Measurements from ENCODE around the gene NAGK. TPM values are rescaled to one million over a fixed set of nuclear protein-coding genes. Genes with fewer than 3 reads are reported as not detected.
"Not testable (repeated sequence)": the region's sequence is repeated elsewhere in the genome, so short reads cannot be mapped to it uniquely, and the experiment has no call there.

Gene NAGK
- total and polyA plus RNA-seq, 2 donors (not counting 1 experiment from before 2014, with no cell fraction given): 50.4 to 136 TPM

DNA sequence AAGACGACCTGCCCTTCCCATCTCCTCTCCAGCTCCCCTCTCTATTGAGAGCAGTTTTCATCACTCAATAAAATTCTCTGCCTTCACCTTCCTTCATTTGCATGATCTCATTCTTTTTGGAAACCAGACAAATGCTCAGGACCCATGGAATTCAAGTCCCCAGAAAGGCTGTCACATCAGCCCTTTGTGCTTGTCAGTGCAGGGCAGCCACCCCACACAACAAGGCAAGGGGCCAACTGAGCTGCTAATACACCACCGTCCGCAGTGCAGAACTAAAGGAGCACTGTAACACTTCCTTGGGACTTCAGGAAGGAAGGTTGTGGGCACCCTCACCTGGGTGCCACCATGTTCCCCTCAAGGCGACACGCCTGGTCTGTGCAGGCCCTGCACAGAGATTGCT is 35.4 kb downstream of the NAGK start:
- no peaks in the 10 kb centered on the region for H3K79me2 ChIP-seq (ENCODE audit: control insufficient read depth, insufficient read depth, low read length)
- no peaks in the 10 kb centered on the region for H3K9me3 ChIP-seq (ENCODE audit: control insufficient read depth, insufficient read depth, low read depth, low read length)
- H3K4me2 ChIP-seq (ENCODE audit: extremely low read depth, insufficient read depth, low read length): no peak overlapping the region
- TF ChIP-seq EZH2 (IDR thresholded peaks at IDR 0.05; ENCODE audit: low read length, missing control alignments) (no peak), CTCF (conservative IDR thresholded peaks at IDR 0.05 in 1 of 2, IDR thresholded peaks at IDR 0.05 in 1 of 2; ENCODE audit: low read depth in 1 of 2, low read length in 2 of 2) (no peak)
- H3K9ac ChIP-seq (ENCODE audit: insufficient read depth, low read length): no peak overlapping the region
- H3K27me3 ChIP-seq (ENCODE audit: control insufficient read depth, insufficient read depth, low read length): no peaks in the 10 kb centered on the region
- no peaks in the 10 kb centered on the region for H3K36me3 ChIP-seq (ENCODE audit: control insufficient read depth, insufficient read depth, low read length)
- no peak overlapping the region for H3K27ac ChIP-seq (ENCODE audit: insufficient read depth, low read length)
- no peaks in the 10 kb centered on the region for H4K20me1 ChIP-seq (ENCODE audit: control insufficient read depth, extremely low read depth, insufficient read depth, low read length)
- H3K4me3 ChIP-seq (replicated peaks in 1 of 4; ENCODE audit: control extremely low read depth in 1 of 4, insufficient read depth in 1 of 4, low read depth in 3 of 4, low read length in 4 of 4): no peak overlapping the region
- DNase-seq (ENCODE audit: low read depth in 2 of 2): no peak
- no peak overlapping the region for H2AFZ ChIP-seq (ENCODE audit: low read length)
- peaks cover 10% of the 10 kb centered on the region for H3K4me1 ChIP-seq (ENCODE audit: control insufficient read depth, extremely low read depth, insufficient read depth, low read length)

- H3K9me3 ChIP-seq (ENCODE audit: control insufficient read depth, insufficient read depth, low read depth, low read length); H3K27me3 ChIP-seq (ENCODE audit: control insufficient read depth, insufficient read depth, low read length); H3K4me2 ChIP-seq (ENCODE audit: extremely low read depth, insufficient read depth, low read length); H3K36me3 ChIP-seq (ENCODE audit: control insufficient read depth, insufficient read depth, low read length); H2AFZ ChIP-seq (ENCODE audit: low read length); H3K4me1 ChIP-seq (ENCODE audit: control insufficient read depth, extremely low read depth, insufficient read depth, low read length); H4K20me1 ChIP-seq (ENCODE audit: control insufficient read depth, extremely low read depth, insufficient read depth, low read length); H3K79me2 ChIP-seq (ENCODE audit: control insufficient read depth, insufficient read depth, low read length); H3K4me3 ChIP-seq (replicated peaks in 1 of 4; ENCODE audit: control extremely low read depth in 1 of 4, insufficient read depth in 1 of 4, low read depth in 3 of 4, low read length in 4 of 4); H3K27ac ChIP-seq (ENCODE audit: insufficient read depth, low read length); DNase-seq (ENCODE audit: low read depth in 2 of 2); H3K9ac ChIP-seq (ENCODE audit: insufficient read depth, low read length): not testable (repeated sequence)
Measured at GRCh38 chr2:71106463-71106862, 38.0 kb downstream of the NAGK start.

GRCh38 chr2:71108091-71108490 is 39.6 kb downstream of the NAGK start:
- H3K79me2 ChIP-seq (ENCODE audit: control insufficient read depth, insufficient read depth, low read length): no peaks in the 10 kb centered on the region
- no peaks in the 10 kb centered on the region for H4K20me1 ChIP-seq (ENCODE audit: control insufficient read depth, extremely low read depth, insufficient read depth, low read length)
- no peak for DNase-seq (ENCODE audit: low read depth in 2 of 2)
- no peak overlapping the region for H3K4me2 ChIP-seq (ENCODE audit: extremely low read depth, insufficient read depth, low read length)
- no peak overlapping the region for H2AFZ ChIP-seq (ENCODE audit: low read length)
- H3K36me3 ChIP-seq (ENCODE audit: control insufficient read depth, insufficient read depth, low read length): peaks cover 1% of the 10 kb centered on the region
- TF ChIP-seq CTCF (conservative IDR thresholded peaks at IDR 0.05 in 1 of 2, IDR thresholded peaks at IDR 0.05 in 1 of 2; ENCODE audit: low read depth in 1 of 2, low read length in 2 of 2) (no peak), EZH2 (IDR thresholded peaks at IDR 0.05; ENCODE audit: low read length, missing control alignments) (no peak)
- H3K9me3 ChIP-seq (ENCODE audit: control insufficient read depth, insufficient read depth, low read depth, low read length): no peaks in the 10 kb centered on the region
- H3K27ac ChIP-seq (ENCODE audit: insufficient read depth, low read length): no peak overlapping the region
- no peak overlapping the region for H3K4me3 ChIP-seq (replicated peaks in 1 of 4; ENCODE audit: control extremely low read depth in 1 of 4, insufficient read depth in 1 of 4, low read depth in 3 of 4, low read length in 4 of 4)
- H3K27me3 ChIP-seq (ENCODE audit: control insufficient read depth, insufficient read depth, low read length): no peaks in the 10 kb centered on the region
- H3K9ac ChIP-seq (ENCODE audit: insufficient read depth, low read length): no peak overlapping the region
- no peaks in the 10 kb centered on the region for H3K4me1 ChIP-seq (ENCODE audit: control insufficient read depth, extremely low read depth, insufficient read depth, low read length)

Data from fibroblast of lung (primary cell).